NK-92 (cell line): ENCODE measurements around the gene S100A3.
"Not testable (repeated sequence)": the region's sequence is repeated elsewhere in the genome, so short reads cannot be mapped to it uniquely, and the experiment has no call there.

Source experiments
- DNase-seq: peaks from one replicate; lab custom pipeline; 2025; ENCODE audit not compliant: unreplicated experiment; lab: John Stamatoyannopoulos, UW

S100A3 gene

GRCh38 chr1:153570874-153571273 lies 21.8 kb upstream of the S100A3 start:
- no peak for DNase-seq

GRCh38 chr1:153569465-153569864 lies 20.4 kb upstream of the S100A3 start:
- no peak for DNase-seq

- DNase-seq: no peak
Observed at GRCh38 chr1:153568367-153569099, 19.5 kb upstream of the S100A3 start.

- no peak for DNase-seq
Observed at GRCh38 chr1:153567621-153568366, 18.7 kb upstream of the S100A3 start.

GRCh38 chr1:153566414-153567371 lies 17.6 kb upstream of the S100A3 start:
- no peak for DNase-seq

- no peak for DNase-seq
Observed at GRCh38 chr1:153565529-153566374, 16.7 kb upstream of the S100A3 start, which contains the start of gene S100A2. TSS of gene S100A2 (minus strand) at chr1:153565844. CDS start at chr1:153563877, 1,967 bp downstream.

GRCh38 chr1:153563991-153564390 lies 14.9 kb upstream of the S100A3 start:
- DNase-seq: no peak

GRCh38 chr1:153563483-153563901 lies 14.4 kb upstream of the S100A3 start:
- DNase-seq: no peak

GRCh38 chr1:153562021-153562420 lies 13.0 kb upstream of the S100A3 start:
- DNase-seq: not testable (repeated sequence)

GRCh38 chr1:153561466-153561985 lies 12.5 kb upstream of the S100A3 start:
- DNase-seq: no peak

- no peak for DNase-seq
Observed at GRCh38 chr1:153560771-153561465, 11.9 kb upstream of the S100A3 start.

- no peak for DNase-seq
Observed at GRCh38 chr1:153560241-153560640, 11.2 kb upstream of the S100A3 start.

GRCh38 chr1:153557877-153558276 lies 8.8 kb upstream of the S100A3 start:
- no peak for DNase-seq

- no peak for DNase-seq
Observed at GRCh38 chr1:153556348-153556747, 7.3 kb upstream of the S100A3 start.

- no peak for DNase-seq
Observed at GRCh38 chr1:153553830-153554541, 4.9 kb upstream of the S100A3 start.

GRCh38 chr1:153553096-153553495 lies 4.0 kb upstream of the S100A3 start:
- no peak for DNase-seq

- no peak for DNase-seq
Observed at GRCh38 chr1:153552335-153552734, 3.3 kb upstream of the S100A3 start.

- no peak for DNase-seq
Observed at GRCh38 chr1:153550827-153551500, 1.9 kb upstream of the S100A3 start.
